Measurements from ENCODE around the gene MTF1. TPM values are rescaled to one million over a fixed set of nuclear protein-coding genes. Genes with fewer than 3 reads are reported as not detected.

The MTF1 gene
- polyA plus RNA-seq, result 1.6 and 3.7 TPM in 2 replicates

GRCh38 chr1:37859507-37860345, at the start of gene MTF1:
TSS of gene MTF1 (minus strand) at chr1:37859592. CDS start at chr1:37857658, 1,934 bp downstream.

DNA sequence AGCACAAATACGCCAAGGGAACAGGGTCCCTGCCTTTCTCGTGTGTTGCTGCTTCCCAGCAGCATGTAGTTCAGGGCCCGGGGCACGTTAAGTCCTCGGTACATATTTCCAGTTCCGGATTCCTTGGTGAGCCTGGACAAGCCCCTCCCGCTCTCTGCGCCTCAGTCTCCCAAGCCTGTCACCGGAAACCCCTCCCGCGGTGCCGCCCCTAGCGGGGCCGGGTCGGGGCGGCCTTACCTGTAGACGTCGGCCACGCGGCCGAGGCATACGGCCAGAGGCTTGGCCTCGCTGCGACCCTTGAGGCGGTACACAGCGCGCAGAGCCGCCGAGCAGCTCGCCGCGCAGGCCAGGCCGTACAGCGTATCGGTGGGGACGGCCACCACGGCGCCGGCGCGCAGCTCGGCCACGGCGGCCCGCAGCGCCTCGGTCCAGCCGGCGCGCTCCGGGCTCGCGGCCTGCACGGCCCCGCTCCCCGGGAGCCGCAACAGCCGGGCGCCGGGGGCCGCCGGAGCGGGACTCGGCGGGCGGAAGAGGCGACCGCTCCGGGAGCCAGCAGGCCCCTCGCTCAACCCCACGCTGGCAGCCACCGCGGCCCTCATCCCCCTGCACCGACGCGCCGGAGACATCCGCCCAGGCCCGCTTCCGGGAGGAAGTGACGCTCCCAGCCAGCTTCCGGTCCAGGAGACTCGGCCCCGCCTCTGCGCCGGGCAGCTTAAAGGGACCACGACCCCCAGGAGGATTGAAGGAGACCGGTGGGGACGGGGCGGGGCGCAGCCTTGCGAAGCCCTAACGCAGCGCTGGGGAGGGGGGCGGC, 51.6 kb downstream of the MTF1 start, which contains the start of the genes C1orf122 and YRDC:
C1orf122 (plus strand) TSS at position 236 of the 814 bp plus-strand sequence. CDS start 615 bp downstream, outside the sequence.
YRDC (minus strand) TSS at position 654 of the 814 bp plus-strand sequence; CDS start at position 626, 28 bp downstream.

GRCh38 chr1:37793773-37794371, 65.5 kb downstream of the MTF1 start, which contains the start of gene MANEAL:
TSS of gene MANEAL (plus strand) at chr1:37793847. CDS start at chr1:37794183, 336 bp downstream.

GRCh38 chr1:37764888-37765441, 94.4 kb downstream of the MTF1 start, which contains the start of gene EPHA10:
TSS of gene EPHA10 (minus strand) at chr1:37765120. CDS start at chr1:37765066, 54 bp downstream.

Other genes with a start within 250 kb of the MTF1 start
- not detected in 2 replicates for gene RSPO1, start 224.7 kb downstream of the MTF1 start, polyA plus RNA-seq
- gene CDCA8, start 167.1 kb downstream of the MTF1 start, polyA plus RNA-seq, result 0.44 and 2.9 TPM in 2 replicates
- gene EPHA10, start 94.5 kb downstream of the MTF1 start, polyA plus RNA-seq, result 0.15 TPM in 1 of 2 replicates, not detected in the other
- gene MANEAL, start 65.7 kb downstream of the MTF1 start, polyA plus RNA-seq, result 20.3 and 20.4 TPM in 2 replicates
- gene C1orf122, start 51.8 kb downstream of the MTF1 start, polyA plus RNA-seq, result 14.1 and 22.0 TPM in 2 replicates
- gene YRDC, start 51.4 kb downstream of the MTF1 start, polyA plus RNA-seq, result 10.3 and 15.5 TPM in 2 replicates
- gene INPP5B, start 87.5 kb upstream of the MTF1 start, polyA plus RNA-seq, result 0.48 and 1.2 TPM in 2 replicates
- 34.3 and 38.2 TPM in 2 replicates for gene SF3A3, start 130.4 kb upstream of the MTF1 start, polyA plus RNA-seq
- not detected in 2 replicates for gene FHL3, start 145.9 kb upstream of the MTF1 start, polyA plus RNA-seq
- 109 and 127 TPM in 2 replicates for gene UTP11, start 153.1 kb upstream of the MTF1 start, polyA plus RNA-seq
- gene POU3F1, start 187.2 kb upstream of the MTF1 start, polyA plus RNA-seq, result not detected in 2 replicates